Panc1 (cell line): Measurements from ENCODE around the gene KIF5B. TPM values are rescaled to one million over a fixed set of nuclear protein-coding genes. Genes with fewer than 3 reads are reported as not detected.

ENCODE experiments used
- ATAC-seq: fragments of 200-7000 bp; cut with Tn5 transposase; 2 replicates; pipeline ENCODE4 v1.9.1; 2020; ENCODE audit warnings: mild to moderate bottlenecking, moderate library complexity
- BruUV-seq: library from RNA; stranded (reverse); fragments of 400-500 nt; replicated peaks from 2 replicates; lab custom pipeline; 2021; lab: Mats Ljungman, UMichigan
- CTCF ChIA-PET: fragments of 300-600 bp; sonication (Branson Sonifier 250); formaldehyde crosslinking; loops from one replicate; lab custom pipeline; 2022; ENCODE audit warnings: antibody characterized with exemption; lab: Charles Lee
- POLR2A ChIA-PET: fragments of 300-600 bp; sonication (Branson Sonifier 250); formaldehyde crosslinking; loops from one replicate; lab custom pipeline; 2022; ENCODE audit warnings: antibody characterized with exemption; lab: Charles Lee
- DNase-seq: peaks from one replicate; pipeline ENCODE4 v3.0.0-alpha.2; 2010; ENCODE audit warnings: low read depth, low spot score
- H3K27ac ChIP-seq: 2 replicates; pipeline ENCODE4 v1.5.1; 2011; ENCODE audit warnings: mild to moderate bottlenecking, low read length, inconsistent platforms
- H3K27me3 ChIP-seq: fragments of 200-500 bp; sonication (Bioruptor generic); 2 replicates; pipeline ENCODE4 v1.6.0; 2014; ENCODE audit warnings: low read length, inconsistent platforms; ENCODE audit not compliant: control insufficient read depth, insufficient read depth
- H3K36me3 ChIP-seq: fragments of 200-500 bp; sonication (Bioruptor generic); 2 replicates; pipeline ENCODE4 v1.5.1; 2014; ENCODE audit warnings: inconsistent platforms, mild to moderate bottlenecking, low read length, moderate library complexity; ENCODE audit not compliant: control insufficient read depth, insufficient read depth
- H3K4me1 ChIP-seq: 2 replicates; pipeline ENCODE4 v1.5.1; 2011; ENCODE audit warnings: inconsistent platforms, mild to moderate bottlenecking, low read length, moderate library complexity; ENCODE audit not compliant: control insufficient read depth, insufficient read depth
- H3K4me3 ChIP-seq, 2 experiments: 2 replicates each; pipeline ENCODE4 v1.5.1; 2011 to 2012; ENCODE audit warnings: low read depth in 2 of 2, low read length in 2 of 2, mild to moderate bottlenecking in 2 of 2, inconsistent platforms in 1 of 2, moderate library complexity in 1 of 2
- H3K9me3 ChIP-seq: fragments of 200-500 bp; sonication (Bioruptor generic); 2 replicates; pipeline ENCODE4 v1.5.1; 2014; ENCODE audit warnings: low read depth, mild to moderate bottlenecking, inconsistent platforms, low read length, moderate library complexity; ENCODE audit not compliant: control insufficient read depth, insufficient read depth
- CTCF ChIP-seq: fragments of 450-650 bp; IDR thresholded peaks from 2 replicates; pipeline ENCODE4 v1.5.1; 2017; ENCODE audit warnings: mild to moderate bottlenecking
- POLR2AphosphoS5 ChIP-seq: IDR thresholded peaks from 2 replicates; pipeline ENCODE4 v1.6.1; 2012; ENCODE audit warnings: mild to moderate bottlenecking, low read depth, low read length, moderate library complexity
- REST ChIP-seq, 2 experiments: IDR thresholded peaks; 2 replicates each; pipeline ENCODE4 v1.6.1; 2011 to 2012; ENCODE audit warnings: low read depth in 2 of 2, control low read depth in 1 of 2, low read length in 1 of 2, mild to moderate bottlenecking in 1 of 2, moderate library complexity in 1 of 2; ENCODE audit not compliant: insufficient read depth in 1 of 2
- SIN3A ChIP-seq: IDR thresholded peaks from 2 replicates; pipeline ENCODE4 v1.6.1; 2012; ENCODE audit warnings: low read depth, mild to moderate bottlenecking, low read length, moderate library complexity, borderline replicate concordance; ENCODE audit not compliant: insufficient read depth
- TCF7L2 ChIP-seq: IDR thresholded peaks from 2 replicates; pipeline ENCODE4 v1.6.1; 2011; ENCODE audit warnings: mild to moderate bottlenecking, low read depth, low read length, inconsistent platforms
- in situ Hi-C: cut with HindIII; loops from 2 replicates; pipeline ENCODE4 v1.10.0; 2016; ENCODE audit warnings: low sequenced_read_pairs, low pct_unique_long_range_greater_than_20kb
- intact Hi-C: fragments of 100-400 bp; cut with micrococcal nuclease; formaldehyde crosslinking; loops from one replicate; pipeline ENCODE4 v1.10.0; 2022; ENCODE audit not compliant: unreplicated experiment
- total RNA-seq: library from RNA; stranded (reverse); gene quantifications from one replicate; pipeline ENCODE4 v1.2.1, GENCODE V29; 2021; ENCODE audit not compliant: unreplicated experiment

The KIF5B gene
- total RNA-seq, 1 experiment from 2014 or later: 89.9 TPM

GRCh38 chr10:31999836-32000235, 56.4 kb downstream of the KIF5B start:
- Histone ChIP-seq H3K27ac (no peak overlapping the region), H3K9me3 (no peaks in the 10 kb centered on the region), H3K27me3 (no peaks in the 10 kb centered on the region), H3K4me1 (peaks cover 6% of the 10 kb centered on the region; the same call in 1 of the 2 replicates), H3K36me3 (no peaks in the 10 kb centered on the region), H3K4me3 (no peak overlapping the region)
- ChIA-PET CTCF (no interaction called here), POLR2A (no interaction called here)
- ATAC-seq (no peak), DNase-seq (no peak)
- no peak for TF ChIP-seq TCF7L2
- in situ Hi-C loops (no loop called here), intact Hi-C loops (loop anchor here (5.0 kb wide), 1 partner anchor 163 kb away; no protein-coding TSS in a partner anchor)
- no TSS peak for BruUV-seq

- Histone ChIP-seq H3K27me3 (no peaks in the 10 kb centered on the region), H3K4me3 (no peak overlapping the region), H3K27ac (no peak overlapping the region), H3K36me3 (no peaks in the 10 kb centered on the region), H3K9me3 (no peaks in the 10 kb centered on the region), H3K4me1 (no peaks in the 10 kb centered on the region)
- in situ Hi-C loops (no loop called here), intact Hi-C loops (no loop called here)
- POLR2A ChIA-PET: no interaction called here
- TF ChIP-seq SIN3A (no peak), POLR2AphosphoS5 (no peak), CTCF (no peak), REST (IDR thresholded peaks at IDR 0.05; ENCODE audit: insufficient read depth in 1 of 2, low read depth in 2 of 2, low read length in 1 of 2) (no peak), TCF7L2 (no peak)
- ATAC-seq (no peak), DNase-seq (no peak)
- CTCF ChIA-PET: interaction anchor here (0.5 kb wide), 1 partner anchor 193 kb away, joined by 5 read pairs; no protein-coding TSS in a partner anchor
- no TSS peak for BruUV-seq
Measured at GRCh38 chr10:31999070-31999660, 57.1 kb downstream of the KIF5B start.

- Histone ChIP-seq H3K27me3 (no peaks in the 10 kb centered on the region), H3K4me1 (no peaks in the 10 kb centered on the region), H3K9me3 (no peaks in the 10 kb centered on the region), H3K4me3 (no peak overlapping the region), H3K27ac (no peak overlapping the region), H3K36me3 (no peaks in the 10 kb centered on the region)
- TF ChIP-seq CTCF: no peak
- no peak for TF ChIP-seq TCF7L2
- TF ChIP-seq SIN3A: no peak
- no peak for TF ChIP-seq POLR2AphosphoS5
- TF ChIP-seq REST (IDR thresholded peaks at IDR 0.05; ENCODE audit: insufficient read depth in 1 of 2, low read depth in 2 of 2, low read length in 1 of 2): no peak
- no peak for ATAC-seq
- in situ Hi-C loops (no loop called here), intact Hi-C loops (no loop called here)
- no TSS peak for BruUV-seq
- POLR2A ChIA-PET: no interaction called here
- no peak for DNase-seq
- CTCF ChIA-PET: no interaction called here
Measured at GRCh38 chr10:31994926-31995325, 61.3 kb downstream of the KIF5B start.
